Amniotic stem cell (primary cell): ENCODE data around the gene ZFR2.

ENCODE experiments used
- DNase-seq: peaks from one replicate; lab custom pipeline; 2025; lab: John Stamatoyannopoulos, UW

The ZFR2 gene

DNA sequence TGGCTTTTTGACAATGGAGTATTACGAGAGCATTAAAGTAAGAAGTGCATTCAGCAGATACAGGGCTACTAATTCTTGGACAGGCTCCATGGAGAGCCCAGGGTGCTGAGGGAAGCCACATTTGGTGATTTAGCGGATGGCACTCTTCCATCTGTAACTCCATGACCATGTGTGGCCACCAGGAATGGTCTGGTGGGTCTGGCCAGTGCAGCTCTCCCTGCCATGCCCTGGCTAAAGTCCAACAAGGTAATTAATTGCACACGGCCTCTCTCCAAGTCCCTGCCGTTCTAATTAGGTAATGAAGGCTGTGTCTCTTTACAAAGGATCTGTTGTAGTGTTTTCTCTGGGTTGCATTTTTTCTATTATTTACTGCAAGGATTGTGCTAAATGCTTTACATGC, 4.3 kb upstream of the ZFR2 start:
- no peak for DNase-seq

DNA sequence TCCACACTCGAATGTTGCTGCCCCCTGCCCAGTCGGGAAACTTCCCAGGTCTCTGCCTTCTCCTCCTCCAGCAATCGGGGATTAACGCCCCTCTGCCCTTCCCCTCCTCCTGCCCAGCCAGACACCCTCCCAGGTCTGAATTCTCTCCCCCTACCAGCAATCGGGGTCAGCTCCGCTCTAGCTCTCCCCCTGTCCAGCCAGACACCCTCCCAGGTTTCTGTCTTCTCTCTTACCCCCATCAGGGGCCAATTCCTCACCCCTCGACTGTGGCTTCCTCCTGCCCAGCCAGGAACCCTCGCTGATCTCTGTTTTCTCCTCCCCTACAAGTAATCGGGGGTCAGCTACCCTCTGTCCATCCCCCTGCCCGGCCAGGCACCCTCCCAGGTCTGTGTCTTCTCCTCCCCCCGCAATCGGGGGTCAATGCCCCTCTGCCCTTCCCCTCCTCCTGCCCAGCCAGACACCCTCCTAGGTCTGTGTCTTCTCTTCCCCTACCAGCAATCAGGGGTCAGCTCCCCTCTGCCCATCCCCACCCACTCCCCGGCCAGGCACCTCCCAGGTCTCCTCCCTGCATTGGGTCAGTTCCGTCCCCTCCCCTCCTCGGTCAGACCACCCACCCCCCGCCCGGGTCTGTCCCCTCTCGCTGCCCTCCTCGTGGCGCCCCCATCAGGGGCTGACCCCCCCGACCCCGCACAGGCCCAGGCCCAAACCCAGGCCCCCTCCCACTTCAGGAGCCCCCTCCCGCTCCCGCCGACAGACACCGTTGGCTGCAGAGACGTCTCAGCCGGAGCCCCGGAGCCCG, 668 bp downstream of the ZFR2 start:
- no peak for DNase-seq

DNA sequence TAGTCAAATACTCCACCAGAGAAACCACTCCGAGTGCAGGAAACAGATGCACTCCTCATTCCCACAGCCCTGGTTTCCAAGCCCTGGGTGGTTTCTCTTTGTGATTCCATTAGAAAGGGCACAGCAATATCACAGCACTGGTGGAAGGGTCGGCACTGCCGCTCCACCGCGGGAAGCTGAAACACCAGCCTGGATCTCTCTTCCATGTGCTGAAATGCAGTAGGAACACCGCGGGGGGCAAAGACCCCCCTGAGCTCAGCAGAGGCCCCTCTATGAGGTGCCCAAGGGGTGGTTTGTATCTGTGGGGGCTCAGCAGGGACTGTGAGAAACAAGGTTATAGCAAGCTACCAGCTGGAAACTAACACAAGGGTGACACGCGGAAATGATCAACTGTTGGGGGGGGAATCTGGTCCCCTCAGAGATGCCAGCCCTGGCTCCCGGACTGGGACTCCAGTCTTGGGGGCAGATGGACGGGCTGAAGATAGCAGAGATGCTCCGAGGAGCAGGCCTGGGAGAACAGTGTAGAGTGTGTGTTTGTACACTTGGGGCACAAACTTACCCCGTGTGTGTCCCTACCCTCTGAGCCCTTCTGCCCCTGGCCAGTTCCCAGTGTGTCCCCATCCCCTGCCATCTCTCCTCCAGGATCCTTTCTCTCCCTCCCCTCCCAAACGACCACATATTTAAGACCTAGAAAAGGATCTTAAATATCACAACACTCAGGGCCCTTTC, 1.8 kb downstream of the ZFR2 start:
- no peak for DNase-seq

DNA sequence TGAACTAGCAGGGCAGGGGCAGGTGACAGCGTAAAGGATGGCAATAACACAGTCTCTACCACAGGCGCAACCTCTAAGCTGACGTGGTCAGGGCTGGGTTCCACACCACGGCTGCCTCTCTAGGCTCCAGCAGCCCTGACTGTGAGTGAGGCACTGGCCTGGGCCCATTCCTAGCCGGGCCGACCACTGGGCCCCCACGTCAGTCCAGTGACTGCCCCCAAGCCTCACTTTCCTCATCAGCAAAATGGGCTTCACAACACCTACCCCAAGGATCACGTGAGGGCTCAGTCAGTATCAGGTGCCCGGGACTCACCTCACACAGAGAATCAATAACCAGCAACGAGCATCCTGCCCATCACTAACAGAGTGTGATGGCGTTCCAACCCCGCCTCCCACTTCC, 5.2 kb downstream of the ZFR2 start:
- DNase-seq, result no peak

DNA sequence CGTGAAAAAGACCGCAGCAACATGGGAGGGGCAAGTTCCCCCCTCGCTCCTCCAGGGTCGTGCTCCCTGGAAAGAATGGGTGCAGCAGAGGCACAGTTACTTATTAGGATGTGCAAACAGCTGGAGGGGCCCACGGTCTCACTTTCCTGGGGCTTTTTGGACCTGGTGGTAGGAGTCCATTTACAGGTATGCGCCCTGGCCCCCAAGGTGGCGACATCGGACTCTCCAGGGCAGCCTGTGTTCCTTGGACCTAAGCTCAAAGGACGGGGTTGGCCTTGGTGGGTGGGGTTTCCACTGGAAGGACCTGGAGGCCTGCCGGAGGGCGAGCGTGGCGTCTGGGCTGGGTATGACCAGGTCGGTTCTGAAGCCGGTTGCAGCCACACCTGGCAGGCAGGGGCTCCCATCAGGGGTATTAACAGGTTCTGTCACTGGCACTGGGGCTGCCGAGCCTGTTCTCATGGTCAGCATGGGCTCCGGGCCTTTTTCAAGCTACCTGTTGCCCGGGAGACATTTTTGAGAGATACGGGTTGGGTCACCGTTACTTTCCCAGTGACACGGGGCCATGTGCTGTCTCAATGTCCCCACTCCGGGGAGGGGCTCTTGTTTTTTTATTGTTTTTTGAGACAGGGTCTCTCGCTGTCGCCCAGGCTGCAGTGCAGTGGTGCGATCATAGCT, 5.9 kb downstream of the ZFR2 start:
- no peak for DNase-seq

DNA sequence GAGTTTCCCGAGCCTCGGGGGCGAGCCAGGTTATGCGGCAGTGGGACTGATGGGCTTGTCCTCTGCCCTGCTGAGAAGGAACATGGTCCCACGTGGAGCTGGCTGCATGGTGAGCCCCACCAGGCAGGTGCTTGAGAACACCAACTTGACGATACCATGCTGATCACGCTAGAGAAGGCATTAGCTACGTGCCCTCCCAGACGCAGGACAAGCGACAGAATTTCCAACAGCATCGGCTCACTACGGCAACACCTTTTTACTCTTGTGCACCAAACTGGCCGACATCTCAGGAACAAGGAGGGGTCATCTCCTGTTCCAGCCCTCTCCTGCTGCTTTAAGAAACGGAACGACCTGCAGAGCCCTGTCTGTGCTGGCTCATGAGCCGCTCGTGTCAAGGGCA, 8.3 kb downstream of the ZFR2 start:
- DNase-seq, result no peak

DNA sequence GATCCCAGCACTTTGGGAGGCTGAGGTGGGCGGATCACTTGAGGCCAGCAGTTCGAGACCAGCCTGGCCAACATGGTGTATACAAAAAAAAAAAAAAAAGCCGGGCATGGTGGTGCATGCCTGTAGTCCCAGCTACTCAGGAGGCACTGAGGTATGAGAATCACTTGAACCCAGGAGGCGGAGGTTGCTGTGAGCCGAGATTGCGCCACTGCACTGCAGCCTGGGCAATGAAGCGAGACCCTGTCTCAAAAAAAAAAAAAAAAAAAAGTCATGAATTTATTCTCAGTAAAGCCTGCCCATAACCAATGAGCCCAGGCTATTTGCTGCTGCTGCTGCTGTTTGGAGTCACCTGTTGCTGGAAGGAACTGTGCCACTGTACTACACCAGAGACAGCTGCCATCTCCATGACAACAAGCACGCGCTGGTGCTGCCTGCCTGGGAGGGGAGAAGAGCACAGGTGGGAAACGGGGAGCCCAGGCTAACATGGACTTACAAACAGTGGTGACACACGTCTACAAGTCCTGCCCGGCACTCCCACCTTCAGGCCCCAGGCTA, 11.3 kb downstream of the ZFR2 start:
- no peak for DNase-seq

DNA sequence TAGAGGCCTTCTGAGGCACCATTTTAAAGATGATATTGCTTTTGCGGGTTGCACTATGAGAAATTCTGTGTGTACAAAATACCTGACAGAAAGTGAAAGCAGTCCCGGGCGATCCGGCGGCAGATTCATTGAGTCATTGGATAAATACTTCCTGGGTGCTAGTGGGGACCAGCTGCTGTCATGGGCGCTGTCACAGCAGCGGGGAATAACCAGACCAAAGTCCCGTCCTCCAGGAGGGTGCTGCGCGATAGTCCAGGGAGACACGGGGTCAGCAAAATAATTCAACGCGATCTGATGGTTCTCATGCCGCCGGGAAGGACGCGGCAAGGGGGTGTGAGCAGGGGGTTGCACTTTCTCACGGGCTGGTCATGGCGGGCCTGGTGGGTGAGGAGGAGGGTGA, 13.5 kb downstream of the ZFR2 start:
- no peak for DNase-seq

DNA sequence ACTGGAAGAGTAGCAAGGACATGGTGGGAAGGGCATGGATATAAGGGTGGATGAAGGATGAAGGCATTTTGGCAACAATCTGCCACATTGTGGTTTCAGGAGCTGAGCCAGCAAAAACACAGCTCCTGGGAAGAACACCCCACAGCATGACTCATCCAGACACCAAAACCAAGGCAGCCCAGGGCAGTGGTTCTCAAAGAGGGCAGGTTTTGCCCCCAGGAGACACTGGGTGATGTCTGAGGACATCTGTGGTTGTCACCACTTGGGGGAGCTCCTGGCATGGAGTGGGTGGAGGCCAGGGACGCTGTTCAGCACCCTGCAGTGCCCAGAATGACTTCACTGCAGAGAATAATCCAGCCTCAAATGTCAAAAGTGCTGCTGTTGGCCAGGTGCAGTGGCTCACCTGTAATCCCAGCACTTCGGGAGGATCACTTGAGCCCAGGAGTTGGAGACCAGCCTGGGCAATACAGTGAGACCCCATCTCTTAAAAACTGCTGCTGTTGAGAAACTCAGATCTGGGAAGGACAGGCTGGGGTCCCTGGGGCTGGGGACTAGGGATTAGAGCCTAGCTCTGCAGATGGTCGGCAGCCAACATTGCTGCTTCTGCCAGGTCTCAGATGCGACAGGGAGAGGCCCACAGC, 16.1 kb downstream of the ZFR2 start:
- peak; percentile 26 for DNase-seq

DNA sequence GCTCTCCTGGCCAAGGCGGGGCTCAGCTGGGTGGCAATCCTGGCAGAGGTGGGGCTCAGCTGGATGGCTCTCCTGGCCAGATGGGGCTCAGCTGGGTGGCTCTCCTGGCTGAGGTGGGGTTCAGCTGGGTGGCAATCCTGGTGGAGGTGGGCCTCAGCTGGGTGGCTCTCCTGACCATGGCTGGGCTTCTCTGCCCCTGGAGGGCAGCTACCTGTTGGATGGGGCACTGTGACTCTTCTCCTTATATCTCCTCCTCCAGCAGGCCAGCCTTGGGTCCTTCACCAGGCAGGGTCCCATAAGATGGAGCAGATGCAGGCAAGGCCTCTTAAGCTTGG, 16.7 kb downstream of the ZFR2 start:
- no peak for DNase-seq

DNA sequence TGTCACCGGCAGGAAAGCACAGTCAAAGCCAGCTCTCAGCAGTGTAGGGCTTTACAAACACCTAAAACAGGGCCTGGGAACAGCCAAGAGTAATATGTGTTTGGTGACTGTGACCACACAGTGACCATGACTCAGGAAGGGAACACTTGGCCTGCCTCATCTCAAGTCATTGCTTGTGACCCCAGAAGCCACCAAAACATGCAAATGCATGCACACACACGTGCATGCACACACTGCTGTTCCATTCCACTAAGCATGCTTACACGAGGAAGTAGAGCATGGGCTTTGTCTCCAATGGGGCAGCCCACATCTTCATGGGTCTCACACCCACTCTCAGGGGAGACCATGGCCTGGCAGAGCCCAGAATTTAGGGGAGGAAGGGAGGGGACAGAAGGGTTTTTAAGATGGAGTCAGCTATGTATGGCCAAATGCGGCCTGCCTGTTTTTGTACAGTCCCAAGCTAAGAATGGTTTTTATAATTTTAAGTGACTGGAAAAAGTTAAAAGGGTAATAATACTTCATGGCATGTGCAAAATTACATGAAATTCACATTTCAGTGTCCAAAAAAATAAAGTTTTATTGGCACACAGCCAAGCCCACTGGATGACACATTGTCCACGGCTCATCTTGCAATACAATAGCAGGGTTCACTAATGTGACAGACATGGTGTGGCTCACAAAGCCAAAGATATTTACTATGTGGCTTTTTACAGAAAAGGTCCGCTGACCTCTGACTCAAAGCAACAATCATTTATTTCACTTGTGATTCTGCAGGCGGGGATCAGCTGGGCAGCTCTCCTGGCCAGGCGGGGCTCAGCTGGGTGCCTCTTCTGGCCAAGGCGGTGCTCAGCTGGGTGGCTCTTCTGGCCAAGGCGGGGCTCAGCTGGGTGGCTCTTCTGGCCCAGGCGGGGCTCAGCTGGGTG, 17.3 kb downstream of the ZFR2 start:
- DNase-seq, result no peak

DNA sequence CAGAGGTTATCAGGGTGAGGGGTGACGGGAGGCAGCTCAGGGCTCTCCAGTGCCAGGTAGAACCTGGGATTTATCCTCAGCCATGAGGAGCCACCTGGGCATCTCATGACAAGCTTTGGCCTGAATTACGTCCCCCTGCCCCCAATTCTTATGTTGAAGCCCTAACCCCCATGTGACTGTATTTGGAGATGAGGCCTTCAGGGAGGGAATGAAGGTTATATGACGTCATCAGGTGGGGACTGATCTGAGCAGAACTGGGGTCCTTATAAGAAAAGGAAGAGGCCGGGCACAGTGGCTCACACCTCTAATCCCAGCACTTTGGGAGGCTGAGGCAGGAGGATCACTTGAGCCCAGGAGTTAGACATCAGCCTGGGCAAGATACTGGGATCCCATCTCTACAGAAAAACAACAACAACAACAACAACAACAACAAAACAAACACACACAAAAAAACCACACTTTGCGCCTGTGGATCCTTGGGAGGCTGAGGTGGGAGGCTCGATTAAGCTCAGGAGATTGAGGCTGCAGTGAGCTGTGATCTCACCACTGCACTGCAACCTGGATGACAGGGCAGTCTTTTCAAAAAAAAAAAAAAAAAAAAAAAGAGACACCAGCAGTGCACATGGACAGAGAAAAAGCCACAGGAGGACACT, 18.4 kb downstream of the ZFR2 start:
- DNase-seq, result no peak

DNA sequence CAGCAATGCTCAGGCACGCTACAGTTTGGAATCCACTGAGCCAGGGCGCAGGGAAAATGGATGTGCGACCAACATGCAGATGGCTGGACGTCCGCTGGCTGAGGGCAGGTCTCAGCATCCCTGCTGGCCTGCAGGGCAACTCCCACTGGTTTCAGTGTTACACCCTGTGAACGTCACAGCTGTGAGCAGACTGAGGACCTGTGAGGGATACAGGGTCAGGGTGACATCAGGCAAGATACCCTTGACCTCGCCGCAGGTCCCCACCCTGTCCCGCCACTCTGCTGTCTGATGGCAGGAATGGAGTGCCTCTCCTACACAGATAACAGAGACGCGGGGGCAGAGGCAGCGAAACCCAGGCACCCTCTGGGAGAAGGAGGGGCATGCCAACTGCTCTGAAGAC, 19.1 kb downstream of the ZFR2 start:
- no peak for DNase-seq

DNA sequence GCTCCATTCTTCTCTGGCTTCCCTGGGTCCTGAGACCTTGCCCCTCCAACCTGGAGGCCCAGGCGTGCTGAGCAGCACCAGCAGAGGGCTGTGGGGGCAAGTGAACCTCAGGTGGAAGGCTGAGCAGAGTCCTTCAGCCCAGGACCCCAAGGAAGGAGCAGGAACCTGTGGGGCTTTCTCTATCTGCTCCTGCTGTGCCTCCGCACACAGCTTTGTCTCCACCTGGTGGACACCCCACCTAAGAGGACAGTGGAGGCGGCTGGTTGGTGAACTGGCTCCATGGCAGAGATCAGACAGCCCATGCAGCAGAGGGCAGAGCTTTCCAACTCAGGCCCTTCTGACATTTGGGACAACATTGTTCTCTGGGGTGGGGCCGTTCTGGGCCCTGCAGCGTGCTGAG, 19.7 kb downstream of the ZFR2 start:
- no peak for DNase-seq

DNA sequence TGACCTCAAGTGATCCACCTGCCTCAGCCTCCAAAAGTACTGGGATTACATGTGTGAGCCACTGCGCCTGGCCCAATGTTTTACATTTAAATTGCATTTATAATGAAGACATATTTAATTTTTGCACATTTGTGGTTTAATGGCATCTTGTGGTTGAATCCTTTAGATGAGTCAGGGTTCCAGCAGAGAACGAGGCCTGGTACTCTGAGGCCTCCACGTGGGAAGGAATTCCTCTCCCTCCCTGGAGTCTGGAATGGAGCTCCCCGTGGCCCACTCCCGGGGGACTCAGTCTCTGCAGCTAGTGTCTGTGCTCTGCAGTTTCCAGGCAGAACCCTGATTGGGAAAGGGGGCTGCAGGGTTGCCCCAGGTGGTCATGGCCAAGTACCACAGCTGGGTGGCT, 24.2 kb downstream of the ZFR2 start:
- DNase-seq, result peak; percentile 43

DNA sequence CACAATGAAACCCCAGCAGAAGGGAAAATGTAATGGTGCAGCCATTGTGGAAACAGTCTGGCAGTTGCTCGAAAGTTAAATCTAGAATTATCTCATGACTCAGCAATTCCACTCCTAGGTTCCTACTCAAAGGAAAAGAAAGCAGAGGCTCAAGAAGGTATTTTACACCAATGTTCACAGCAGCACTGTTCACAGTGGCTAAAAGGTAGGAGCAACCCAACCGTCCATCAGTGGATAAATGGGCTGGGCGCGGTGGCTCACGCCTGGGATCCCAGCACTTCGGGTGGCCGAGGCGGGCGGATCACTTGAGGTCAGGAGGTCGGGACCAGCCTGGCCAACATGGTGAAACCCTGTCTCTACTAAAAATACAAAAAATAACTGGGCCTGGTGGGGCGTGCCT, 25.9 kb downstream of the ZFR2 start:
- DNase-seq, result no peak

DNA sequence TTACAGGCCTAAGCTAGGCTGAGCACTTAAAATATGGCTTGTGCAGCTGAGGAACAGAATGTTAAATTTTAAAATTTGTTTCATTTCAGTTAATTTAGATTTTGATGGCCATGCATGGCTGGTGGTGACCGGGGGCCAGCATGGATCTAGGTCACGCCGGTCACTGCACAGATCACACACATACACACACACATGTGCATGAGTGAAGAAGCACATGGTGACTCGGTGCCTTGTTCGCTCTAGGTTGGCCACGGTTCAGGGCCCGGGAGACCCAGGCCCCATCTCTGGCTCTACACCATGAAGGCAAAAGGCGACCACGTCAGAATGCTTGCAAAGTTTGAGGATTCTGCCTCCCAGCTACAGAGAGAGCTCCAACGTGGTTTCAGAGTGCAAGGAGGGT, 28.0 kb downstream of the ZFR2 start:
- DNase-seq, result no peak

DNA sequence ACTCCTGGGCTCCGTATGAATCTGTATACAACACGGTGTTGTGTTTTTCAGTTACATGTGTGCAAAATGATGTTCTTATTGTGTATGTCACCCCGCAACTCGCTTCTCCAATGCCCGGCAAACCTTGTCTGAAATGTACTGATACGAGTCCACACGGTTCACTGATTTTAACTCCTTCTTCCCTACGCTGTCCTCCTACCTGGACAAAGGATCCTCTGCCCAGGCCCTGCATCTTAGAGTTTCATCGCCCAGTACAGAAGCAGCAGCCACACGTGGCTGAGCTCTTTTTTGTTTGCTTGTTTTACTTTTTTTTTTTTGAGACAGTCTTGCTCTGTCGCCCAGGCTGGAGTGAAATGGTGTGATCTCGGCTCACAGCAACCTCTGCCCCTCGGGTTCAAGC, 28.9 kb downstream of the ZFR2 start:
- DNase-seq, result no peak

DNA sequence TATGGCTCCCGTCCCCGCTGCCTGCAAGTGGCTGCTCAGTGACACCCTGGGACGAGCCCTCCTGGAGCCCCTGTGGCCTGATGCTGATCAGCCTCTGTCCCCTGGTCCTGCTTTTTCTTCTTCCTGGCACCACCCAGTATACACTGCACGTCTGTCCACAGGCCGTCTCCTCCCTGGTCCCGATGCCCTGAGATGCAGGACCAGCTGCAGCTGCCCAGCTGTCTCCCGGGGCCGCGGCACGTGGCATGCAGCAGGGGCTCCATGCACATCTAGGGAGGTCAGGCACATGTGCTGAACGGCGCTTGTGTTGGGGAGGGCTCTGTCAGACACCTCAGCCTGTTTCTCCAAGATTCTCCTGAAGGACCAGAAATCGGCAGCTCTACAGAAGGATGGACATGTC, 30.2 kb downstream of the ZFR2 start:
- DNase-seq, result no peak

DNA sequence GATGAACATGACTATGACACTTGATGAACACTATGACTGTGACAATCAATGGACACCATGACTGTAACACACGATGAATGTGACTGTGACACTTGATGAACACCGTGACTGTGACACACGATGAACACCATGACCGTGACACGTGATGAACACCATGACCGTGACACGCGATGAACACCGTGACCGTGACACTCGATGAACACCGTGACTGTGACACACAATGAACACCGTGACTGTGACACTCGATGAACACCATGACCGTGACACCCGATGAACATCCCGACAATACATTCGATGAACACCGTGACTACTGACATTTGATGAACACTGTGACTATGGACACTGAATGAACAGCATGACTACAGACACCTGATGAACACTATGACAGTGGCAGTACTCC, 30.9 kb downstream of the ZFR2 start:
- no peak for DNase-seq

DNA sequence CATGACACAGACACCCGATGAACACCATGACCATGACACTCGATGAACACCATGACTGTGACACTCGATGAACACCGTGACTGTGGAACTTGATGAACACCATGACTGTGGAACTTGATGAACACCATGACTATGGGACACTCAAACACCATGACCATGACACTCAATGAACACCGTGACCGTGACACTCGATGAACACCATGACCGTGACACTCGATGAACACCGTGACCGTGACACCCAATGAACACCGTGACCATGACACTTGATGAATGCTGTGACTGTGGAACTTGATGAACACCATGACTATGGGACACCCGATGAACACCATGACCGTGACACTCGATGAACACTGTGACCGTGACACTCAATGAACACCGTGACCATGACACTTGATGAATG, 31.5 kb downstream of the ZFR2 start:
- no peak for DNase-seq
